Heart left ventricle (tissue), 13 donors: Measurements from ENCODE around the gene IQSEC1.

ENCODE experiments used
- POLR2A ChIP-seq, 2 donors: fragments of 450-650 bp; IDR thresholded peaks; one replicate each; pipeline ENCODE4 v1.6.1; 2017; ENCODE audit warnings: antibody characterized with exemption in 2 of 2, mild to moderate bottlenecking in 2 of 2, moderate library complexity in 2 of 2
- TF ChIP-seq, protein P1 (sequence below), 12 donors: fragments of 200-600 bp; sonication (generic) in 4 of 12; IDR thresholded peaks; one replicate each; pipeline versions ENCODE4 v1.5.0 to v1.8.0; 2018 to 2022; ENCODE audit warnings: antibody characterized with exemption in 12 of 12, mild to moderate bottlenecking in 5 of 12
- donor health status: ischemic (EF 13 %, LVEDD 7.1; RV severe dilation, severe dysfunction).
- donor health status: DM: no; HTN: yes; CAD: no.
- donor health status: DM: no; HTN: no; CAD: no.
- donor health status: ischemic (EF 25% LVEDD 6.9; RV normal size, moderate dysfunction).
- donor health status: ischemic (EF 25% LVEDD 5.7; RV mildly dilated, moderate dysfunction).
- donor health status: ischemic (EF 35%, LVEDD 5.7; RV mildly dilated, moderate dysfunction).
- donor health status: nonischemic (EF 11% LVEDD 7.7; RV severe dilation, severe dysfunction).
- donor health status: DM: yes; HTN: yes; CAD: no.
- donor health status: PGD.
- donor health status: ischemic (EF 29% LVEDD 5.4; RV normal size, mild dysfunction).
- donor health status: nonischemic (EF 23%, LVEDD 6.1; RV moderate dilation, normal function).

DNA sequence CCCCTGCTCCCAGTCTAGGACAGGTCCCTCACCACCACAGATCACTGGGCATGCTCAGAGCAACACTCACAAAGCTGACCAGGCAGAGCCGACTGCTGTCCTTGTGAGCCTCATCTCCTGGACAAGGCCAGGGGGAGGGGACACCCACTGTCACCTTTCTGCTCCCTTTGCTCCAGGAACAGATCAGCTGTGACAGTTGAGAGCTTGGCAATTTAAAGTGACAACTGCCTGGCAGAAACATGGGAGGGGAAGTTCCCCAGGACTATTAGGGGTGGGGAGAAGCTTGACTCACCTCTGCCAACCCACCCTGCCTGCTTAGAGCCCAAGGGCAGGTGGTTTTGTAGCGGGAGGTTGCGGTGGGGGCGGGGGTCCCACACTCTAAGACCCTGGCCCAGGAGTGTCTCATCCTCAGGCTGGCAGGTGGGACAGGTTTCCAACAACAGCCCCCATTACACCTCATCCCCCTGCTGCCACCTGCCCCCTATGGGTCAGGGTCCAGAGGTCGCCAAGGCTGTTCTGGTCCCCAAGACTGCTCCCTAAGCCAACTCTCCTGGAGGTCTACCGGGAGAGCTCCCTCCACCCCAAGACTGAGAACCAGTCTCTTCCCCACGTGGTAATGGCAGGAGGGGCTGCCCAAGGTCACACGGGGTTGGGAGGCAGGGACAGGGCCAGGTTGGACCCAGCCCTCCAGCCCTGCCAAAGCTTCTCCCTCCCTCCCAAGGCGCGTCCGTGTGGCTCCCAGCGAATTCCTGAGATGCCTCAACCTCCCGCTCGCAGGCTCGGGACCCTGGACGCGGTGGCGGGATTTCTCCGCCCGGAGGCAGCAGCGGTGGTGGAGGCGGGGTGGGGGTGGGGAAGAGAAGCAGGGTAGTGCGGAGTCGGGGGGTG, 80.4 kb downstream of the IQSEC1 start:
- TF ChIP-seq, protein P1, sequence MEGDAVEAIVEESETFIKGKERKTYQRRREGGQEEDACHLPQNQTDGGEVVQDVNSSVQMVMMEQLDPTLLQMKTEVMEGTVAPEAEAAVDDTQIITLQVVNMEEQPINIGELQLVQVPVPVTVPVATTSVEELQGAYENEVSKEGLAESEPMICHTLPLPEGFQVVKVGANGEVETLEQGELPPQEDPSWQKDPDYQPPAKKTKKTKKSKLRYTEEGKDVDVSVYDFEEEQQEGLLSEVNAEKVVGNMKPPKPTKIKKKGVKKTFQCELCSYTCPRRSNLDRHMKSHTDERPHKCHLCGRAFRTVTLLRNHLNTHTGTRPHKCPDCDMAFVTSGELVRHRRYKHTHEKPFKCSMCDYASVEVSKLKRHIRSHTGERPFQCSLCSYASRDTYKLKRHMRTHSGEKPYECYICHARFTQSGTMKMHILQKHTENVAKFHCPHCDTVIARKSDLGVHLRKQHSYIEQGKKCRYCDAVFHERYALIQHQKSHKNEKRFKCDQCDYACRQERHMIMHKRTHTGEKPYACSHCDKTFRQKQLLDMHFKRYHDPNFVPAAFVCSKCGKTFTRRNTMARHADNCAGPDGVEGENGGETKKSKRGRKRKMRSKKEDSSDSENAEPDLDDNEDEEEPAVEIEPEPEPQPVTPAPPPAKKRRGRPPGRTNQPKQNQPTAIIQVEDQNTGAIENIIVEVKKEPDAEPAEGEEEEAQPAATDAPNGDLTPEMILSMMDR (IDR thresholded peaks at IDR 0.05): no peak
- no peak for TF ChIP-seq POLR2A (IDR thresholded peaks at IDR 0.05)
